ENCODE results near the gene RPA3. TPM values are rescaled to one million over a fixed set of nuclear protein-coding genes. Genes with fewer than 3 reads are reported as not detected.

RPA3 gene
- polyA plus RNA-seq, 3 donors, result 9.8 to 30.9 (median 19.6) TPM

GRCh38 chr7:7738177-7738576 lies 19.8 kb upstream of the RPA3 start:
- WGBS, 3 donors, result 90 to 98% (median 94%) methylated on average over 1 of the region's 1 CpG
- H3K27ac ChIP-seq (ENCODE audit: low read depth, low read length), result no peak overlapping the region

DNA sequence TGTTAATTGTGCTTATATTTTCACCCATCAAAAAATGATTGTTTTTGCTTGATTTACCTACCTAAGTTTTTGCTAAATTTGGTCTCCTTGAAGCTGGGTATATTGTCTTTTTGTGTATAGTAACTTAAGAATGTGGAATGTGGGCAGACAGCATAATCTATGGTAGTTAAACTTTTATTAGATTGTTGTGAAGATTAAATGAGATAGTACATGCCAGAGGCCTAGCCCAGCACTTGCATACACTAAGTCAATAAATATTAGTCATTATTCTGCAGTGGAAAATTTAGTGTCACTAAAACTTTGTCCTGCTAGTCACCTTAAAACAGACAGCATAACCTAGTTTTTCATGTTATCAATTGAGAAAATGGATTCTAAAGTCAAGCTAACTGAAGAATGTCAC lies 19.3 kb upstream of the RPA3 start:
- H3K27ac ChIP-seq (ENCODE audit: low read depth, low read length), result no peak overlapping the region

DNA sequence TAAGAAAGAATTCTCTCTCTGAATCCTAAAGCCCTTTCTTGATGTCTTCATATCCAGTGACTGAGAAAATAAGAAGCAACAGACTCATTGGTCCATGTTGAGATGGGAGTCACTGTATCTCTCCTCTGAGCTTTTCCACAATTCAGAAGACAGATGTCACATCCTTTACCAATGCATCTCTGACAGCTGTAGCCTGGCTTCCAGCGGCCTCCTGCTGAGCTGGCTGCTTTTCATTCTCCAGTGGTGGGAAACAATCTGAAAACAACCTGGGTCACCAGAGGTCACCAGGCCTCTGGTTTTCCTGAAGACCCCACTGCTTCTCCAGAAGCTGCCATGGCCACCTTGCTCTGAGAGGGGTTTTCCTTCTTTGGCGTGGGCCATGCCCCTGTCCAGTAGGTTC lies 18.3 kb upstream of the RPA3 start:
- 93 to 95% (median 93%) methylated on average over 2 of the region's 2 CpGs for WGBS, 3 donors
- no peak overlapping the region for H3K27ac ChIP-seq (ENCODE audit: low read depth, low read length)

GRCh38 chr7:7732621-7733281 lies 14.3 kb upstream of the RPA3 start:
- 61 to 90% (median 83%) methylated on average over 4 of the region's 4 CpGs for WGBS, 3 donors
- H3K27ac ChIP-seq (ENCODE audit: low read depth, low read length), result no peak overlapping the region

DNA sequence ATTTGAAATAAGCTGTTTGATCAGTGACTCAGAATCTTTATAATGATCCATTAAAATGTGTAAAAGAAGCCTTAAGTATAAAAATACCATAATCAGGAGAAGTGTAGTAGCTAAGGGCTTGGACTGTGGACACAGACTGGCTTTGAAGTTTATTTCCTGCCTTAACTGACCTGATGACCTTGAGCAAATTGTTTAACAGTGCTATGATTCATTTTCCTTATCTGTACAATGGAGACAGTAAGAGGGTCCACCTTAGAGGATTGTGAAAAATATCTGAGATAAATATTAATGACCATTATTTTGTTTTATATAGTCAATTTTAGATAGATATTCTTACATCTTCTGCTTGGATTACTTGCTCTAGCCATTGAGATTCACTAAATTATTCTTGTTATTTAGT lies 13.3 kb upstream of the RPA3 start:
- H3K27ac ChIP-seq (ENCODE audit: low read depth, low read length), result no peak overlapping the region

DNA sequence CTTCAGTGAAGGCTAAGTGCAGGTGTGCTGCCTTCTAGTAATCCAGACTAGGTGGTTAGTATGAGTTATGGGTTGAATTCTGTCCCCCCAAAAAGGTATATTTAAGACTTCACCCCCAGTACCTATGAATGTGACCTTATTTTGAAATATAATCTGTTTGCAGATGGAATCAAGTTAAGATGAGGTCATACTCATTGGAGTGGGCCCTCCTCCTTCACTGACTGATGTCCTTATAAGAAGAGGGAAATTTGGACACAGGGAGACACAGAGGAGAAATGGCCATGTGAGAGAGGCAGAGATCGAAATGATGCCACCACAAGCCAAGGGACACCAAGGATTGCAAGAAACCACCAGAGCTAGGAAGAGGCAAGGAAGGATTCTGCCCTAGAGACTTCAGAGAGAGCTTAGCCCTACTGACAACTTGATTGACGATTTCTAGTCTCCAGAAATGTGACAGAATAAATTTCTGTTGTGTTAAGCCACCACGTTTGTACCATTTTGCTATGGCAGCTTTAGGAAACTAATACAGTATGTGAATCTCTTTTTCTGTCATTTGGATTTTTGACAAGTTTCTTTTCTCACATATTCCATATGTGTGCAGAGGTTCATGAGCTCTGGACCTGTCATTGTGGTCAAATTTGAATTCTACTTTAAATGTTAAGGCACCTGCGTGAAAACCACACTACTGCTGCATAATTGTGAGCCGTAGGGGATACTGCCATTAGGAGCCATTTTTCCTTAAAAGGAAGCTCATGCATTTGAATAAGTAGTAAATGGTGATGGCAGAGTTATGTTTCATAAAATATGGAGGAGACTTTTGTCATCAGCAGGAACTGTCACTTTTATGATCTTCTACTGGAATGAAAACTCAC lies 2.6 kb upstream of the RPA3 start:
- no peak overlapping the region for H3K27ac ChIP-seq (ENCODE audit: low read depth, low read length)
- 94 to 97% (median 96%) methylated on average over 5 of the region's 5 CpGs for WGBS, 3 donors

DNA sequence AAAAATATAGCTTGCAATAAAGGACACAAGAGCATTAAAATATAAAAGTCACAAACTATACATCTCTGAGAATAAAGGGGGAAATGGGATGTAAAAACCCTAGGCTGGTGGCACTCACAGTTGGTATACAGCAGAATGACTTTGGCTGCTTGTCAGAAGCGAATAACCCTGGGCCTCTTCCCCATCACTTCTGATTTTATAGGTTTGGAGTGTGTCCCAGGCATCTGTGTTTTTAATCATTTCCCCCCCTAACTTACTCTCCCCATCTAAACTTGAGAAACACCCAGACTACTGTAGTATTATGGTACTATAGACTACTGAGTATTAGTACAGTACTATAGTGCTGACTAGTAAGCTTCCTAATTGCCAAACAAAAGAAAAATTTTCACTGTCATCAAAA lies 1.8 kb upstream of the RPA3 start:
- H3K27ac ChIP-seq (ENCODE audit: low read depth, low read length), result no peak overlapping the region
- 91 to 95% (median 94%) methylated on average over 1 of the region's 1 CpG for WGBS, 3 donors

GRCh38 chr7:7719236-7719635 lies 829 bp upstream of the RPA3 start:
- 58 to 63% (median 58%) methylated on average over 2 of the region's 2 CpGs for WGBS, 3 donors
- H3K27ac ChIP-seq (ENCODE audit: low read depth, low read length), result no peak overlapping the region

- 82 to 86% (median 83%) methylated on average over 4 of the region's 4 CpGs for WGBS, 3 donors
- H3K27ac ChIP-seq (ENCODE audit: low read depth, low read length), result no peak overlapping the region
These were observed 4.7 kb downstream of the RPA3 start for GRCh38 chr7:7713730-7714129.

DNA sequence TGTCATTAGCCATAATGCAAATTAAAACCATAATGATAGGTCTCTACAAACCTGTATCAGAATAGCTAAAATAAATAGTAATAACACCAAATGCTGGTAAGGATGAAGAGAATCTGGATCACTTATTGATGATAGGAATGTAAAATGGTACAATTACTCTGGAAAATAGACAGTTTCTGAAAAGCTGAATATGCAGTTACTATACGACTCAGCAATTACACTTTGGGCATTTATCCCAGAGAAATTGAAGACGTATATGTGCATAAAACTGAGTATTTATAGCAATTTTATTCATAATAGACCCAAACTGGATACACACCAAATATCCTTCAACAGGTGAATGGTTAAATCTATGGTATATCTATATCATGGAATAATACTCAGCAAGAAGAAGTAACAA lies 7.9 kb downstream of the RPA3 start:
- 90 to 94% (median 92%) methylated on average over 2 of the region's 2 CpGs for WGBS, 3 donors
- H3K27ac ChIP-seq (ENCODE audit: low read depth, low read length), result no peak overlapping the region

GRCh38 chr7:7709291-7709690 lies 9.1 kb downstream of the RPA3 start:
- WGBS, 3 donors, result 56 to 77% (median 59%) methylated on average over 3 of the region's 3 CpGs
- no peak overlapping the region for H3K27ac ChIP-seq (ENCODE audit: low read depth, low read length)

DNA sequence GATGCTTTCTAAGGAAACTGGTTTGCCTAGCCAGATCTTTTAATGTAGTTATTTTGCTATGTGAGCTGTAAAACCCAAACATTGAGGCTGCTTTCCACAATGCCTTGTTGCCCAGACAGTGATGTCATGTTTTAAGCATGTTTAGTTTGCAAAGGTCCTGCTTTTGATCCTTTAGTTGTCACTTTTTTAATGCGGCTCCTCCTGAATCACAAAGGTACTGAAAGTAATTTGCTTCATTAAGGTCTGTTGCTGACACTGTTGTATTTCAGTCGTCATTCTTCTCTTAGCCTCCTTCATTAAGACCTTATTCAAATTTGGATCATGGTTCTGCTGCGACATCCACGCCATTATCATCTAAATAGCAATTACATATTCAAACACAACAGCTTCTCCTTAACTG lies 10.6 kb downstream of the RPA3 start:
- WGBS, 3 donors, result 83 to 91% (median 88%) methylated on average over 4 of the region's 4 CpGs
- H3K27ac ChIP-seq (ENCODE audit: low read depth, low read length), result no peak overlapping the region

GRCh38 chr7:7707246-7707645 lies 11.2 kb downstream of the RPA3 start:
- H3K27ac ChIP-seq (ENCODE audit: low read depth, low read length), result no peak overlapping the region
- WGBS, 3 donors, result 80 to 98% (median 90%) methylated on average over 2 of the region's 2 CpGs

GRCh38 chr7:7706556-7707172 lies 11.7 kb downstream of the RPA3 start:
- 75 to 94% (median 84%) methylated on average over 4 of the region's 4 CpGs for WGBS, 3 donors

GRCh38 chr7:7706101-7706511 lies 12.3 kb downstream of the RPA3 start:
- no peak overlapping the region for H3K27ac ChIP-seq (ENCODE audit: low read depth, low read length)
- WGBS, 3 donors, result 86 to 97% (median 86%) methylated on average over 1 of the region's 1 CpG

More at GRCh38 chr7:7706556-7707172, 11.7 kb downstream of the RPA3 start:
- H3K27ac ChIP-seq (ENCODE audit: low read depth, low read length), result no peak overlapping the region

- no peak overlapping the region for H3K27ac ChIP-seq (ENCODE audit: low read depth, low read length)
- WGBS, 3 donors, result 83 to 94% (median 87%) methylated on average over 2 of the region's 2 CpGs
These were observed 13.1 kb downstream of the RPA3 start for GRCh38 chr7:7705318-7705717.

GRCh38 chr7:7704867-7705266 lies 13.5 kb downstream of the RPA3 start:
- H3K27ac ChIP-seq (ENCODE audit: low read depth, low read length), result no peak overlapping the region
- 89 to 91% (median 89%) methylated on average over 4 of the region's 4 CpGs for WGBS, 3 donors

- 79 to 94% (median 92%) methylated on average over 7 of the region's 7 CpGs for WGBS, 3 donors
- no peak overlapping the region for H3K27ac ChIP-seq (ENCODE audit: low read depth, low read length)
These were observed 15.0 kb downstream of the RPA3 start for GRCh38 chr7:7703427-7703826.

DNA sequence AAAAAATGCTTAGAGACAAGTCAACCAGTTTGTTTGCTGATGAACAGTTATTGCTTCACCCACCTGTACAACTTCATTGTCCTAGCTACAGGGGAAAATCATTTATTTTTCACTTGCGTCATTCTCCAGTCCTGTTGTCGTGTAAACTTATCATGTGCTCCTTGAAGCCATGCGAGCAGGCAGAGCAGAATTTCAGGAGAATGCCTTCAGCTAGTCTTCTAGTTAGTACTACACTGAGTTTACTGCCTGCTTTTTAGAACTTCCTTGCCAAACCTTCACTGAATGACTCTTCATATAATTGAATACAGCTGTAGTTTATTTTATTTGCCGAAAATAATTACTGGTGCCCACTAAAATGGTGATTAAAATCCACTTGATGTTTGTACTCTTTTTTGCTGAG lies 15.6 kb downstream of the RPA3 start:
- 69 to 79% (median 70%) methylated on average over 4 of the region's 4 CpGs for WGBS, 3 donors
- H3K27ac ChIP-seq (ENCODE audit: low read depth, low read length), result no peak overlapping the region

DNA sequence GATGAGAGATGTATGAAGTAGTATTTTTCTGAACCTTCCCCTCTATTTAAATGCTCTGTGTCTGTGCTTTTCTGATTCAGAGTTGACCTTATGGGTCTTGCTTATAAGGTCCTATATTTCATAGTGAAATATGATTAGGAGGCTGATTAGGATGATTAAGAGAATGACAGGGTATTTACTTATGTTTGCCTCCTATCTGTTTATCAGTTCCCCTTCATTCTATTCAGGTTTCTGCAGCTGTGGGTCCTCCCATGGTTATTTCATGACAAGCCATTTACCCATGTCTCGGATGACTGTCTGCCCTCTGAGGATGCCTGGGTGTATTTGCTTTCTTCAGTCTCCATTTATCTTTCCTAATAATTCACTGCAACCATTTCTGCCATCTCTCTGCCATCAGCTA lies 16.9 kb downstream of the RPA3 start:
- 47 to 97% (median 91%) methylated on average over 1 of the region's 1 CpG for WGBS, 3 donors
- no peak overlapping the region for H3K27ac ChIP-seq (ENCODE audit: low read depth, low read length)
